Astrocyte of the hippocampus (primary cell): ENCODE results near the gene BNIP3.

Source experiments
- DNase-seq: peaks from one replicate; pipeline ENCODE4 v3.0.0; 2011; ENCODE audit warnings: low read depth, low spot score

Gene BNIP3

GRCh38 chr10:131981429-131982184 lies at the start of gene BNIP3:
BNIP3 (minus strand) TSS chr10:131981923; CDS start chr10:131981806, 117 bp downstream.
- peak; percentile 99 for DNase-seq

GRCh38 chr10:132030898-132031463 lies 49.3 kb upstream of the BNIP3 start:
- no peak for DNase-seq

- DNase-seq: no peak
These were observed 47.0 kb upstream of the BNIP3 start for GRCh38 chr10:132028706-132029105.

GRCh38 chr10:132027423-132027983 lies 45.8 kb upstream of the BNIP3 start:
- peak; percentile 20 for DNase-seq

GRCh38 chr10:132023092-132023811 lies 41.5 kb upstream of the BNIP3 start:
- DNase-seq: peak; percentile 86

GRCh38 chr10:132022241-132022640 lies 40.5 kb upstream of the BNIP3 start:
- DNase-seq: no peak

- no peak for DNase-seq
These were observed 39.9 kb upstream of the BNIP3 start for GRCh38 chr10:132021504-132022143.

- DNase-seq: no peak
These were observed 39.3 kb upstream of the BNIP3 start for GRCh38 chr10:132021046-132021445.

GRCh38 chr10:132020456-132020855 lies 38.7 kb upstream of the BNIP3 start:
- no peak for DNase-seq

GRCh38 chr10:132019366-132019765 lies 37.6 kb upstream of the BNIP3 start:
- DNase-seq: no peak

- no peak for DNase-seq
These were observed 36.7 kb upstream of the BNIP3 start for GRCh38 chr10:132018446-132018845.

- no peak for DNase-seq
These were observed 34.8 kb upstream of the BNIP3 start for GRCh38 chr10:132016514-132016913.

- no peak for DNase-seq
These were observed 29.7 kb upstream of the BNIP3 start for GRCh38 chr10:132011445-132011844.

GRCh38 chr10:132011024-132011423 lies 29.3 kb upstream of the BNIP3 start:
- DNase-seq: no peak

GRCh38 chr10:132010483-132010882 lies 28.8 kb upstream of the BNIP3 start:
- no peak for DNase-seq

- no peak for DNase-seq
These were observed 27.9 kb upstream of the BNIP3 start for GRCh38 chr10:132009575-132009974.

GRCh38 chr10:132007681-132008080 lies 26.0 kb upstream of the BNIP3 start:
- no peak for DNase-seq

- no peak for DNase-seq
These were observed 25.2 kb upstream of the BNIP3 start for GRCh38 chr10:132006966-132007365.

- DNase-seq: no peak
These were observed 23.4 kb upstream of the BNIP3 start for GRCh38 chr10:132005147-132005546.

GRCh38 chr10:132004052-132004451 lies 22.3 kb upstream of the BNIP3 start:
- DNase-seq: no peak

GRCh38 chr10:132003282-132003924 lies 21.7 kb upstream of the BNIP3 start:
- DNase-seq: no peak
